Activated CD4-positive, CD25-positive, alpha-beta regulatory T cell (primary cell): ENCODE results near the gene CCDC183.
"Not testable (repeated sequence)": the region's sequence is repeated elsewhere in the genome, so short reads cannot be mapped to it uniquely, and the experiment has no call there.

Source experiments
- DNase-seq, 4 experiments: peaks; one replicate each; lab custom pipeline; 2025; lab: John Stamatoyannopoulos, UW

Gene CCDC183

GRCh38 chr9:136760834-136761544 is 35.1 kb upstream of the CCDC183 start:
- DNase-seq, result not testable (repeated sequence)

GRCh38 chr9:136761545-136761981 is 34.6 kb upstream of the CCDC183 start:
- no peak for DNase-seq

- no peak for DNase-seq
Observed at GRCh38 chr9:136762221-136762691, 33.9 kb upstream of the CCDC183 start.

GRCh38 chr9:136762915-136763648 is 33.1 kb upstream of the CCDC183 start:
- peak in 1 of 4 experiments; percentile 15 for DNase-seq

GRCh38 chr9:136763649-136764035 is 32.5 kb upstream of the CCDC183 start:
- no peak for DNase-seq

- no peak for DNase-seq
Observed at GRCh38 chr9:136764301-136764891, 31.7 kb upstream of the CCDC183 start, which contains the start of gene LCN15. Gene LCN15 (minus strand): TSS chr9:136764518. CDS start chr9:136764488, 30 bp downstream.

GRCh38 chr9:136765041-136765440 is 31.1 kb upstream of the CCDC183 start:
- DNase-seq, result no peak

GRCh38 chr9:136765745-136766409 is 30.3 kb upstream of the CCDC183 start:
- DNase-seq, result not testable (repeated sequence)

GRCh38 chr9:136766410-136767120 is 29.6 kb upstream of the CCDC183 start:
- peak in 3 of 4 experiments; percentile 31 to 40 (median 35) for DNase-seq

GRCh38 chr9:136769710-136770191 is 26.4 kb upstream of the CCDC183 start:
- DNase-seq, result peak in 2 of 4 experiments; percentile 14 to 30

- DNase-seq, result no peak
Observed at GRCh38 chr9:136771907-136772415, 24.2 kb upstream of the CCDC183 start.

GRCh38 chr9:136773386-136774044 is 22.6 kb upstream of the CCDC183 start:
- DNase-seq, result no peak

- no peak for DNase-seq
Observed at GRCh38 chr9:136774416-136775045, 21.6 kb upstream of the CCDC183 start.

- no peak for DNase-seq
Observed at GRCh38 chr9:136775191-136775590, 20.9 kb upstream of the CCDC183 start.

- DNase-seq, result no peak
Observed at GRCh38 chr9:136776947-136777346, 19.2 kb upstream of the CCDC183 start.

- DNase-seq, result no peak
Observed at GRCh38 chr9:136777359-136777758, 18.8 kb upstream of the CCDC183 start.

- DNase-seq, result no peak
Observed at GRCh38 chr9:136779808-136780207, 16.3 kb upstream of the CCDC183 start.

- no peak for DNase-seq
Observed at GRCh38 chr9:136782452-136782851, 13.7 kb upstream of the CCDC183 start.

GRCh38 chr9:136784249-136784996 is 11.7 kb upstream of the CCDC183 start:
- no peak for DNase-seq
